H1 (cell line): ENCODE measurements around the gene ICAM5. TPM values are rescaled to one million over a fixed set of nuclear protein-coding genes. Genes with fewer than 3 reads are reported as not detected.

Source experiments
- CTCF ChIA-PET: fragments of 300-600 bp; sonication (Branson Sonifier 250); formaldehyde crosslinking; loops from one replicate; lab custom pipeline; 2021; ENCODE audit not compliant: partially characterized antibody; lab: Charles Lee
- POLR2A ChIA-PET: fragments of 300-600 bp; sonication (Branson Sonifier 250); formaldehyde crosslinking; loops from one replicate; lab custom pipeline; 2021; ENCODE audit warnings: inconsistent platforms; ENCODE audit not compliant: partially characterized antibody; lab: Charles Lee
- DNase-seq, 2 experiments: peaks; one replicate each; pipeline versions ENCODE4 v3.0.0 to v3.0.0-alpha.2; 2010 to 2022; ENCODE audit warnings: low spot score in 2 of 2, low read depth in 1 of 2, mixed read lengths in 1 of 2
- FAIRE-seq: peaks from 2 replicates; lab custom pipeline; 2011; peaks lifted over from hg19 to GRCh38; lab: Jason Lieb, UNC
- H2AFZ ChIP-seq: 2 replicates; pipeline ENCODE4 v1.8.1; 2012; ENCODE audit warnings: low read length, inconsistent platforms
- H2AK5ac ChIP-seq: 2 replicates; pipeline ENCODE4 v1.6.1; 2013; ENCODE audit warnings: low read depth, low read length
- H2BK120ac ChIP-seq: replicated peaks from 2 replicates; pipeline ENCODE3; 2013; ENCODE audit warnings: low read depth, low read length, inconsistent platforms
- H2BK12ac ChIP-seq: 2 replicates; pipeline ENCODE4 v1.6.1; 2013; ENCODE audit warnings: low read depth, low read length
- H2BK15ac ChIP-seq: 2 replicates; pipeline ENCODE4 v1.6.1; 2013; ENCODE audit warnings: low read length
- H2BK20ac ChIP-seq: 2 replicates; pipeline ENCODE4 v1.6.1; 2013; ENCODE audit warnings: low read length
- H2BK5ac ChIP-seq: 2 replicates; pipeline ENCODE4 v1.6.1; 2013; ENCODE audit warnings: low read depth, low read length
- H3K14ac ChIP-seq: 2 replicates; pipeline ENCODE4 v1.6.1; 2013; ENCODE audit warnings: inconsistent platforms; ENCODE audit not compliant: insufficient read length
- H3K18ac ChIP-seq: 2 replicates; pipeline ENCODE4 v1.6.1; 2013; ENCODE audit warnings: low read length; ENCODE audit errors: extremely low read depth
- H3K23ac ChIP-seq: 2 replicates; pipeline ENCODE4 v1.6.1; 2013; ENCODE audit warnings: inconsistent platforms; ENCODE audit not compliant: insufficient read length
- H3K23me2 ChIP-seq: 2 replicates; pipeline ENCODE4 v1.6.1; 2013; ENCODE audit warnings: low read depth, low read length
- H3K27ac ChIP-seq: 2 replicates; pipeline ENCODE4 v1.6.1; 2011; ENCODE audit warnings: low read depth, low read length, inconsistent platforms
- H3K27me3 ChIP-seq, 4 experiments: replicated peaks in 1 of 4; 1 replicate in 1 of 4; 2 replicates in 3 of 4; pipeline versions ENCODE4 v1.6.1 to v1.8.1; 2011 to 2013; ENCODE audit warnings: low read length in 3 of 4, mild to moderate bottlenecking in 3 of 4, inconsistent platforms in 2 of 4, mixed read lengths in 2 of 4, moderate library complexity in 1 of 4; ENCODE audit not compliant: control insufficient read depth in 3 of 4, insufficient read depth in 3 of 4; ENCODE audit errors: extremely low read depth in 1 of 4
- H3K36me3 ChIP-seq, 4 experiments: 2 replicates each; pipeline versions ENCODE4 v1.6.1 to v1.8.1; 2011 to 2013; ENCODE audit warnings: mild to moderate bottlenecking in 4 of 4, low read length in 3 of 4, moderate library complexity in 2 of 4, control low read depth in 1 of 4, inconsistent platforms in 1 of 4; ENCODE audit not compliant: insufficient read depth in 4 of 4, control insufficient read depth in 2 of 4
- H3K4ac ChIP-seq: replicated peaks from 2 replicates; pipeline ENCODE3; 2013; ENCODE audit warnings: low read length, low read depth, mixed read lengths, inconsistent platforms; ENCODE audit not compliant: insufficient read length
- H3K4me1 ChIP-seq, 4 experiments: replicated peaks in 1 of 4; 1 replicate in 1 of 4; 2 replicates in 3 of 4; pipeline versions ENCODE4 v1.6.1 to v1.8.1; 2011 to 2013; ENCODE audit warnings: low read length in 3 of 4, inconsistent platforms in 2 of 4, mixed read lengths in 1 of 4; ENCODE audit not compliant: insufficient read depth in 4 of 4, control insufficient read depth in 3 of 4
- H3K4me2 ChIP-seq, 2 experiments: 2 replicates each; pipeline versions ENCODE4 v1.6.1 to v1.8.1; 2011 to 2013; ENCODE audit warnings: low read depth in 2 of 2, low read length in 2 of 2, control low read depth in 1 of 2, inconsistent platforms in 1 of 2, mild to moderate bottlenecking in 1 of 2; ENCODE audit not compliant: insufficient read depth in 1 of 2
- H3K4me3 ChIP-seq, 4 experiments: fragments of 200-600, 300-600 bp in 1 of 4; sonication (generic), shearing (Covaris generic), sonication (Bioruptor Twin) in 1 of 4; 2 replicates each; pipeline versions ENCODE4 v1.5.1 to v1.8.1; 2011 to 2016; ENCODE audit warnings: low read length in 4 of 4, low read depth in 3 of 4, control low read depth in 2 of 4, inconsistent platforms in 2 of 4, mild to moderate bottlenecking in 2 of 4, mixed read lengths in 1 of 4, moderate library complexity in 1 of 4; ENCODE audit not compliant: insufficient read depth in 2 of 4; ENCODE audit errors: extremely low read depth in 1 of 4
- H3K56ac ChIP-seq: replicated peaks from 2 replicates; pipeline ENCODE3; 2013; ENCODE audit warnings: low read depth, mild to moderate bottlenecking, mixed read lengths, low read length, inconsistent platforms; ENCODE audit not compliant: insufficient read length
- H3K79me1 ChIP-seq: 2 replicates; pipeline ENCODE4 v1.6.1; 2013; ENCODE audit warnings: low read depth, low read length, control low read depth
- H3K79me2 ChIP-seq, 2 experiments: 2 replicates each; pipeline versions ENCODE4 v1.6.1 to v1.8.1; 2012 to 2013; ENCODE audit warnings: low read length in 2 of 2, mild to moderate bottlenecking in 2 of 2, inconsistent platforms in 1 of 2; ENCODE audit not compliant: insufficient read depth in 2 of 2, control insufficient read depth in 1 of 2
- H3K9ac ChIP-seq, 4 experiments: replicated peaks in 1 of 4; 1 replicate in 1 of 4; 2 replicates in 3 of 4; pipeline versions ENCODE4 v1.6.1 to v1.8.1; 2011 to 2013; ENCODE audit warnings: low read depth in 3 of 4, low read length in 3 of 4, control low read depth in 2 of 4, mild to moderate bottlenecking in 2 of 4, moderate library complexity in 2 of 4, inconsistent platforms in 1 of 4; ENCODE audit errors: extremely low read depth in 1 of 4
- H3K9me3 ChIP-seq, 2 experiments: 2 replicates each; pipeline versions ENCODE4 v1.6.1 to v1.8.1; 2012 to 2013; ENCODE audit warnings: mild to moderate bottlenecking in 2 of 2, moderate library complexity in 2 of 2, control low read depth in 1 of 2, inconsistent platforms in 1 of 2, low read depth in 1 of 2, low read length in 1 of 2, mixed read lengths in 1 of 2; ENCODE audit not compliant: insufficient read depth in 2 of 2
- H4K20me1 ChIP-seq, 2 experiments: replicated peaks in 1 of 2; 2 replicates each; pipeline versions ENCODE3 to v1.8.1; 2011 to 2013; ENCODE audit warnings: inconsistent platforms in 2 of 2, low read length in 2 of 2, mild to moderate bottlenecking in 1 of 2; ENCODE audit not compliant: insufficient read depth in 2 of 2, control insufficient read depth in 1 of 2
- H4K5ac ChIP-seq: 2 replicates; pipeline ENCODE4 v1.6.1; 2013; ENCODE audit warnings: low read length, low read depth, mixed read lengths, inconsistent platforms; ENCODE audit not compliant: insufficient read length
- H4K8ac ChIP-seq: 2 replicates; pipeline ENCODE4 v1.8.0; 2013; ENCODE audit warnings: mild to moderate bottlenecking, moderate library complexity, low read length, inconsistent platforms; ENCODE audit not compliant: insufficient read depth; ENCODE audit errors: extremely low read depth
- H4K91ac ChIP-seq: replicated peaks from 2 replicates; pipeline ENCODE3; 2013; ENCODE audit warnings: low read length, mixed read lengths, inconsistent platforms; ENCODE audit not compliant: insufficient read length
- CEBPB ChIP-seq: IDR thresholded peaks from 2 replicates; pipeline ENCODE4 v1.6.1; 2012; ENCODE audit warnings: low read depth, low read length
- KDM4A ChIP-seq: IDR thresholded peaks from one replicate; pipeline ENCODE4 v1.7.1; 2012; ENCODE audit warnings: low read depth, mild to moderate bottlenecking, moderate library complexity, low read length, inconsistent platforms; ENCODE audit not compliant: severe bottlenecking
- NANOG ChIP-seq: IDR thresholded peaks from 2 replicates; pipeline ENCODE4 v1.6.1; 2011; ENCODE audit warnings: low read length, low read depth, mild to moderate bottlenecking, inconsistent platforms; ENCODE audit not compliant: insufficient read depth, poor library complexity, severe bottlenecking
- RAD21 ChIP-seq, 2 experiments: IDR thresholded peaks in 1 of 2; conservative IDR thresholded peaks in 1 of 2; 2 replicates each; pipeline ENCODE4 v1.6.1; 2011; ENCODE audit warnings: low read depth in 2 of 2, low read length in 2 of 2, improper control_type of control experiment in 1 of 2, inconsistent platforms in 1 of 2, mild to moderate bottlenecking in 1 of 2, moderate library complexity in 1 of 2
- RBBP5 ChIP-seq: IDR thresholded peaks from 2 replicates; pipeline ENCODE4 v1.7.1; 2012; ENCODE audit warnings: low read depth, mild to moderate bottlenecking, inconsistent platforms, low read length, moderate library complexity, borderline replicate concordance
- SIN3A ChIP-seq, 2 experiments: IDR thresholded peaks in 1 of 2; conservative IDR thresholded peaks in 1 of 2; 2 replicates each; pipeline ENCODE4 v1.6.1; 2011 to 2012; ENCODE audit warnings: low read length in 2 of 2, improper control_type of control experiment in 1 of 2, low read depth in 1 of 2, mild to moderate bottlenecking in 1 of 2
- SP4 ChIP-seq: IDR thresholded peaks from 2 replicates; pipeline ENCODE4 v1.6.1; 2012; ENCODE audit warnings: low read length, inconsistent platforms
- WGBS, 2 experiments: shearing (Covaris generic) in 1 of 2; methylation state at CpG; one replicate each; pipeline versions ENCODE4 v1.1.6 to v1.1.7; 2013 to 2015; ENCODE audit warnings: low lambda C conversion rate in 2 of 2, mixed read lengths in 2 of 2, inconsistent platforms in 1 of 2, low coverage in 1 of 2, missing lambda C conversion rate in 1 of 2; ENCODE audit not compliant: insufficient replicate concordance in 2 of 2, insufficient coverage in 1 of 2, insufficient read length in 1 of 2; ENCODE audit errors: extremely low coverage in 1 of 2, missing lambda C conversion rate in 1 of 2; 5-methylcytosine and 5-hydroxymethylcytosine counted together
- polyA plus RNA-seq, 7 experiments: library from polyadenylated mRNA; depleted of rRNA in 3 of 7; stranded (reverse) in 5 of 7; unstranded in 2 of 7; fragments of >200 nt in 5 of 7; fragments of 200-250 nt in 2 of 7; gene quantifications; 1 replicate in 5 of 7; 2 replicates in 1 of 7; 4 replicates in 1 of 7; pipeline versions ENCODE4 v1.2.1 to v1.2.3, GENCODE V29; 2011 to 2013; ENCODE audit warnings: missing spikeins in 2 of 7, mixed read lengths in 2 of 7
- total RNA-seq: library from RNA; stranded (reverse); fragmentation: NEBNext Ultra II Directional; extraction: Animal tissue kit (Norgen Biotek cat#: 25700); gene quantifications from 2 replicates; pipeline ENCODE4 v1.2.1, GENCODE V29; 2021

ICAM5 gene
- total and polyA plus RNA-seq, 2 of the 8 experiments (the other 6 are each of a cell fraction or from before 2014, with no cell fraction given) = 3.9 to 4.8 TPM

DNA sequence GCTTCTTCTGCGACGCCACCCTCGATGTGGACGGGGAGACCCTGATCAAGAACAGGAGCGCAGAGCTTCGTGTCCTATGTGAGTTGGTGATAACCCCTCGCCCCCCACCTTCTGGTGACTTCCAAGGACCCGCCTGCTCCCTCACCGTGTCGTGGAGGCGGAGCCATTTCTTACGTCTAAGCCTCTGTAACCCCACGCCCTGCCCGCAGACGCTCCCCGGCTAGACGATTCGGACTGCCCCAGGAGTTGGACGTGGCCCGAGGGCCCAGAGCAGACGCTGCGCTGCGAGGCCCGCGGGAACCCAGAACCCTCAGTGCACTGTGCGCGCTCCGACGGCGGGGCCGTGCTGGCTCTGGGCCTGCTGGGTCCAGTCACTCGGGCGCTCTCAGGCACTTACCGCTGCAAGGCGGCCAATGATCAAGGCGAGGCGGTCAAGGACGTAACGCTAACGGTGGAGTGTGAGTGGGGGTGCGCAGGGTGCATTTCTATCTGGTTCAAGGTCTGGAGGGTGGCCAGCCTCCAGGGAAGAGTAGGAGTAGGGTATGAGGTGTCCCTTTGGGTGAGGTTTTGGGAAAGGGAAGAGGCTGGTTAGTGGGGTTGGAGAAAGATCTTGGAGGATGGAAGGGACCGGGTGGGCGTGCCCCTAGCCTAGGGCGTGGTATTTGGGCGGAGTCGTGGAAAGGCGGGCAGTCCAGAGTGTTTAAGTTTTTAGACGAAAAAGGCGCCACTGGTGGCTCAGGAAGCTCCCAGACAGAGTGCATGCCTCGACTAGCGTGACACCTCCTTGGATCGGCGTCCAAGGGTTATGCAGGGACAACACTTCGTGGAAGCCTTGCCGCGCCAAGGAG is 3.3 kb downstream of the ICAM5 start:
- Histone ChIP-seq H3K27ac (no peak overlapping the region), H3K9me3 (no peaks in the 10 kb centered on the region), H3K79me1 (no peaks in the 10 kb centered on the region), H3K14ac (no peak overlapping the region), H2BK5ac (no peak overlapping the region), H4K91ac (no peak overlapping the region), H3K4me1 (peaks cover 0 to 46% (median 21%) of the 10 kb centered on the region in 4 experiments; a peak in 6 of 7 replicates), H3K4me2 (peak overlapping the region; percentile 81 to 100), H3K9ac (no peak overlapping the region), H2BK12ac (peak overlapping the region; percentile 39; the same call in 1 of the 2 replicates), H2BK120ac (no peak overlapping the region), H3K79me2 (no peaks in the 10 kb centered on the region), H3K27me3 (peaks cover 52 to 92% (median 82%) of the 10 kb centered on the region in 4 experiments), H3K18ac (no peak overlapping the region), H2BK20ac (no peak overlapping the region), H3K4me3 (peak overlapping the region; percentile 19 to 67 (median 29); a peak in 7 of 8 replicates), H4K20me1 (peaks cover 0 to 26% of the 10 kb centered on the region in 2 experiments), H3K23ac (no peak overlapping the region), H4K5ac (no peak overlapping the region), H3K36me3 (no peaks in the 10 kb centered on the region), H2AFZ (peak overlapping the region; percentile 25; the same call in 1 of the 2 replicates), H3K4ac (no peak overlapping the region), H3K56ac (no peak overlapping the region), H2BK15ac (no peak overlapping the region), H2AK5ac (no peak overlapping the region), H3K23me2 (peaks cover 35% of the 10 kb centered on the region; the same call in 1 of the 2 replicates), H4K8ac (peak overlapping the region; percentile 3; the same call in 1 of the 2 replicates)
- ChIA-PET CTCF (interaction anchor here (1.0 to 3.7 kb wide), 8 partner anchors 13 to 98 kb away, joined by 3 to 29 read pairs (median 4); partner anchors contain the start of gene ICAM1), POLR2A (interaction anchor here (0.6 to 2.4 kb wide), 6 partner anchors 9 to 365 kb away, joined by 3 to 8 read pairs (median 4); partner anchors contain the start of genes ICAM1 and RAVER1)
- 40% methylated on average over 56 of the region's 56 CpGs; no CpG with 5 or more reads in 1 of the 2 experiments for WGBS, 2 experiments
- DNase-seq = no peak
- FAIRE-seq = no peak
- TF ChIP-seq SP4 (no peak), NANOG (no peak), SIN3A (conservative IDR thresholded peaks at IDR 0.05 in 1 of 2, IDR thresholded peaks at IDR 0.05 in 1 of 2; ENCODE audit: low read depth in 1 of 2, low read length in 2 of 2) (no peak), RAD21 (IDR thresholded peaks at IDR 0.05 in 1 of 2, conservative IDR thresholded peaks at IDR 0.05 in 1 of 2; ENCODE audit: low read depth in 2 of 2, low read length in 2 of 2) (no peak), CEBPB (no peak), RBBP5 (0 out of 2 replicates have a peak, but pooled peaks have one; percentile 21), KDM4A (peak; percentile 25)
